ENCODE results near the gene ZNF296. TPM values are rescaled to one million over a fixed set of nuclear protein-coding genes. Genes with fewer than 3 reads are reported as not detected.

Gene ZNF296
- total RNA-seq: not detected
- long read RNA-seq: 0 reads

- DNase-seq: peak; percentile 71
- intact Hi-C loops (cut with micrococcal nuclease): no loop called here
- Histone ChIP-seq H3K4me1 (peaks cover 50% of the 10 kb centered on the region), H3K27ac (replicated peaks) (peak within 1 kb of the TSS; percentile 51), H3K36me3 (peaks cover 5% of the 10 kb centered on the region), H3K4me3 (peak within 1 kb of the TSS; percentile 66), H3K27me3 (ENCODE audit: low read depth) (no peaks in the 10 kb centered on the region), H3K9me3 (replicated peaks) (no peaks in the 10 kb centered on the region)
- no peak for TF ChIP-seq CTCF (IDR thresholded peaks at IDR 0.05; ENCODE audit: borderline replicate concordance)
These were observed at the start of gene ZNF296 for GRCh38 chr19:45076029-45076850. Gene ZNF296, minus strand, starts transcription at chr19:45076478. Its CDS starts 105 bp downstream, at chr19:45076373.

GRCh38 chr19:45125360-45125759, 49.1 kb upstream of the ZNF296 start:
- intact Hi-C loops (cut with micrococcal nuclease): no loop called here
- no peak for TF ChIP-seq CTCF (IDR thresholded peaks at IDR 0.05; ENCODE audit: borderline replicate concordance)
- Histone ChIP-seq H3K36me3 (peaks cover 14% of the 10 kb centered on the region), H3K4me1 (peaks cover 5% of the 10 kb centered on the region), H3K27me3 (ENCODE audit: low read depth) (no peaks in the 10 kb centered on the region), H3K27ac (replicated peaks) (no peak overlapping the region), H3K4me3 (no peak overlapping the region), H3K9me3 (replicated peaks) (no peaks in the 10 kb centered on the region)
- no peak for DNase-seq

GRCh38 chr19:45124021-45124420, 47.7 kb upstream of the ZNF296 start:
- no peaks in the 10 kb centered on the region for H3K9me3 ChIP-seq (replicated peaks)
- no peaks in the 10 kb centered on the region for H3K27me3 ChIP-seq (ENCODE audit: low read depth)
- intact Hi-C loops (cut with micrococcal nuclease): no loop called here
- peaks cover 5% of the 10 kb centered on the region for H3K4me1 ChIP-seq
- no peak overlapping the region for H3K27ac ChIP-seq (replicated peaks)
- peaks cover 14% of the 10 kb centered on the region for H3K36me3 ChIP-seq
- TF ChIP-seq CTCF (IDR thresholded peaks at IDR 0.05; ENCODE audit: borderline replicate concordance): no peak
- no peak overlapping the region for H3K4me3 ChIP-seq
- DNase-seq: no peak

GRCh38 chr19:45123440-45123850, 47.2 kb upstream of the ZNF296 start:
- TF ChIP-seq CTCF (IDR thresholded peaks at IDR 0.05; ENCODE audit: borderline replicate concordance): no peak
- H3K4me3 ChIP-seq: no peak overlapping the region
- H3K4me1 ChIP-seq: peaks cover 9% of the 10 kb centered on the region
- intact Hi-C loops (cut with micrococcal nuclease): no loop called here
- no peak for DNase-seq
- peaks cover 9% of the 10 kb centered on the region for H3K36me3 ChIP-seq
- H3K27me3 ChIP-seq (ENCODE audit: low read depth): no peaks in the 10 kb centered on the region
- no peaks in the 10 kb centered on the region for H3K9me3 ChIP-seq (replicated peaks)
- no peak overlapping the region for H3K27ac ChIP-seq (replicated peaks)

- no peak overlapping the region for H3K4me3 ChIP-seq
- H3K9me3 ChIP-seq (replicated peaks): no peaks in the 10 kb centered on the region
- H3K27me3 ChIP-seq (ENCODE audit: low read depth): no peaks in the 10 kb centered on the region
- H3K4me1 ChIP-seq: peaks cover 15% of the 10 kb centered on the region
- TF ChIP-seq CTCF (IDR thresholded peaks at IDR 0.05; ENCODE audit: borderline replicate concordance): no peak
- no peak overlapping the region for H3K27ac ChIP-seq (replicated peaks)
- H3K36me3 ChIP-seq: peaks cover 9% of the 10 kb centered on the region
- intact Hi-C loops (cut with micrococcal nuclease): no loop called here
- DNase-seq: no peak
These were observed 46.6 kb upstream of the ZNF296 start for GRCh38 chr19:45122832-45123231.

Data from left ventricle myocardium inferior (tissue), 1 donor.